HepG2 (cell line): Measurements from ENCODE around the gene ZMPSTE24. TPM values are rescaled to one million over a fixed set of nuclear protein-coding genes. Genes with fewer than 3 reads are reported as not detected.

Experiments used
- AGO2 ChIP-seq: fragments of 200-400 bp; formaldehyde crosslinking; optimal IDR thresholded peaks from 2 replicates; pipeline ENCODE3; 2017; ENCODE audit warnings: mild to moderate bottlenecking, low read depth, low read length, moderate library complexity
- BRCA1 ChIP-seq: sonication (generic); formaldehyde crosslinking; IDR thresholded peaks from 2 replicates; pipeline ENCODE4 v1.4.0; 2020; ENCODE audit warnings: missing genetic modification reagents
- HNF4G ChIP-seq, 2 experiments: sonication (generic) in 1 of 2; formaldehyde crosslinking in 1 of 2; IDR thresholded peaks; 2 replicates each; pipeline versions ENCODE4 v1.4.0 to v1.6.1; 2011 to 2020; ENCODE audit warnings: borderline replicate concordance in 2 of 2, low read depth in 2 of 2, mild to moderate bottlenecking in 2 of 2, low read length in 1 of 2, missing genetic modification reagents in 1 of 2, moderate library complexity in 1 of 2
- MAZ ChIP-seq, 2 experiments: sonication (generic) in 1 of 2; formaldehyde crosslinking in 1 of 2; IDR thresholded peaks; 2 replicates each; pipeline versions ENCODE4 v1.5.0 to v1.6.1; 2012 to 2020; ENCODE audit warnings: low read depth in 2 of 2, mild to moderate bottlenecking in 2 of 2, borderline replicate concordance in 1 of 2, improper control_type of control experiment in 1 of 2, low read length in 1 of 2, missing genetic modification reagents in 1 of 2, moderate library complexity in 1 of 2
- NFE2L1 ChIP-seq: sonication (generic); formaldehyde crosslinking; IDR thresholded peaks from 2 replicates; pipeline ENCODE4 v1.4.0; 2020; ENCODE audit warnings: missing genetic modification reagents, mild to moderate bottlenecking, borderline replicate concordance
- SIX1 ChIP-seq: sonication (generic); formaldehyde crosslinking; IDR thresholded peaks from 2 replicates; pipeline ENCODE4 v1.4.0; 2020; ENCODE audit warnings: missing genetic modification reagents, borderline replicate concordance
- ZBTB1 ChIP-seq: sonication (generic); formaldehyde crosslinking; IDR thresholded peaks from 2 replicates; pipeline ENCODE4 v1.4.0; 2020; ENCODE audit warnings: missing genetic modification reagents, borderline replicate concordance
- ZBTB38 ChIP-seq: sonication (generic); formaldehyde crosslinking; IDR thresholded peaks from 2 replicates; pipeline ENCODE4 v1.5.1; 2020; ENCODE audit warnings: mild to moderate bottlenecking, missing genetic modification reagents
- ZFYVE20 ChIP-seq: sonication (generic); formaldehyde crosslinking; IDR thresholded peaks from 2 replicates; pipeline ENCODE4 v1.8.0; 2023; ENCODE audit warnings: low read depth, mild to moderate bottlenecking, moderate library complexity, missing genetic modification reagents, borderline replicate concordance
- ZNF629 ChIP-seq: sonication (generic); formaldehyde crosslinking; conservative IDR thresholded peaks from 2 replicates; pipeline ENCODE4 v1.5.0; 2020; ENCODE audit warnings: missing genetic modification reagents
- ZNF674 ChIP-seq: sonication (generic); formaldehyde crosslinking; IDR thresholded peaks from 2 replicates; pipeline ENCODE4 v1.5.0; 2020; ENCODE audit warnings: low read depth, mild to moderate bottlenecking, missing genetic modification reagents
- ZNF841 ChIP-seq: sonication (generic); formaldehyde crosslinking; IDR thresholded peaks from 2 replicates; pipeline ENCODE4 v1.8.1; 2023; ENCODE audit warnings: missing genetic modification reagents, borderline replicate concordance
- polyA plus RNA-seq, 8 experiments: library from polyadenylated mRNA; depleted of rRNA in 3 of 8; stranded (reverse) in 7 of 8; unstranded in 1 of 8; fragments of >200 nt; fragmentation: Illumina TruSeq in 4 of 8; extraction: Trizol in 4 of 8; gene quantifications; 2 replicates each; pipeline versions ENCODE4 v1.2.1 to v1.2.3, GENCODE V29; 2011 to 2016; ENCODE audit warnings: low read depth in 4 of 8, missing spikeins in 1 of 8, mixed read lengths in 1 of 8; ENCODE audit not compliant: insufficient read depth in 1 of 8
- total RNA-seq, 5 experiments: library from RNA; depleted of rRNA; stranded (reverse); fragments of >200 nt; fragmentation: Illumina TruSeq; extraction: Trizol; gene quantifications; 2 replicates each; pipeline ENCODE4 v1.2.3, GENCODE V29; 2016; ENCODE audit warnings: low read depth in 1 of 5
- TF ChIP-seq, protein P1 (sequence below): IDR thresholded peaks from 2 replicates; pipeline ENCODE4 v1.6.1; 2016; ENCODE audit warnings: mild to moderate bottlenecking
- TF ChIP-seq, protein P2 (sequence below): sonication (generic); formaldehyde crosslinking; conservative IDR thresholded peaks from 2 replicates; pipeline ENCODE4 v1.4.0; 2020; ENCODE audit warnings: missing genetic modification reagents

Gene ZMPSTE24
- total and polyA plus RNA-seq, 2 of the 13 experiments (the other 11 are each of a cell fraction or from before 2014, with no cell fraction given), result 13.6 to 60.2 TPM

DNA sequence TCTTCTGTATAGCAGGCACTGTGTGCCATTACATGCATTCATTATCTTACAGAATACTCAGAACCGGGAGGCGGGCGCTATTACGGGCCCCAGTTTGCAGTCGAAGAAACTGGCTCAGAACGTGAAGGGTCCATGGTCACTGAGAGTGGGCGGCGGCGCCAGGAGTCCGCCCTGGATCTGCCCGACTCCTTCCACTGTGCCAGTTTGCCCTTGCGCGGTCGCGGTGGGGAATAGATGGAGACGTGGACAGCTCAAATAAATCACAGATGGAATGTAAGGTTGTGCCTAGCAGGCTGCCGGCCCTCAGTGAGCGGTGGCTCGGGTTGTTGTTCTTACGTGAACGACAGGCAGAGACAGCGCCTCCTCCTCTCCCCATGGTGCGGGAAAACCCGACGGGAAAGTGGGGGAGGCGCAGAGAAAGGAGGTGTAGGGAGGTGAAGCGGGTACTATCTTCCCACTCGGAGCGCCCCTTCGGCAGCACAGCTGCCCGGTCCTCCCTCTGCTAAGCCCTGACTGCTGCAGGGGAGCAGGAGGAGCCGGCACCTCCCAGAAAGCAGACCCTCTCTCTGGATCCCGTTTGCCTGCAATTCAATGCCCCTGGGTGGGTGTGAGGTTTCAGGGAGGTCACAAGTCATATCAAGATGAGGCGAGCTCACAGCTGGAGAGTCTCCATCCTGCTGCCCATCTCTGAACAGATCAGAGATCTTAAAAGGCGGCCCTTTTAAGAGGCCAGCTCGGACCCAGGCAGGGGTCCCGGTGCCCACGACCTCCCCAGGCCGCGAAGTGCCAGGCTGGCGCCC, 58.0 kb downstream of the ZMPSTE24 start (continued):
- TF ChIP-seq, protein P1, sequence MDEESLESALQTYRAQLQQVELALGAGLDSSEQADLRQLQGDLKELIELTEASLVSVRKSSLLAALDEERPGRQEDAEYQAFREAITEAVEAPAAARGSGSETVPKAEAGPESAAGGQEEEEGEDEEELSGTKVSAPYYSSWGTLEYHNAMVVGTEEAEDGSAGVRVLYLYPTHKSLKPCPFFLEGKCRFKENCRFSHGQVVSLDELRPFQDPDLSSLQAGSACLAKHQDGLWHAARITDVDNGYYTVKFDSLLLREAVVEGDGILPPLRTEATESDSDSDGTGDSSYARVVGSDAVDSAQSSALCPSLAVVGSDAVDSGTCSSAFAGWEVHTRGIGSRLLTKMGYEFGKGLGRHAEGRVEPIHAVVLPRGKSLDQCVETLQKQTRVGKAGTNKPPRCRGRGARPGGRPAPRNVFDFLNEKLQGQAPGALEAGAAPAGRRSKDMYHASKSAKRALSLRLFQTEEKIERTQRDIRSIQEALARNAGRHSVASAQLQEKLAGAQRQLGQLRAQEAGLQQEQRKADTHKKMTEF (CRISPR knock-in tag), result no peak
- TF ChIP-seq ZNF629 (CRISPR knock-in tag), result no peak
- TF ChIP-seq MAZ (IDR thresholded peaks at IDR 0.05; ENCODE audit: borderline replicate concordance, low read depth, low read length), result no peak
- 0 out of 2 replicates have a peak, but pooled peaks have one; percentile 6 for TF ChIP-seq MAZ (CRISPR knock-in tag; IDR thresholded peaks at IDR 0.05; ENCODE audit: low read depth)
- no peak for TF ChIP-seq BRCA1 (CRISPR knock-in tag)
- peak; percentile 92 for TF ChIP-seq ZBTB38
- no peak for TF ChIP-seq SIX1 (CRISPR knock-in tag)
- TF ChIP-seq ZFYVE20 (CRISPR knock-in tag), result no peak
- TF ChIP-seq NFE2L1, result no peak
- no peak for TF ChIP-seq ZNF841 (CRISPR knock-in tag)
- no peak for TF ChIP-seq HNF4G (IDR thresholded peaks at IDR 0.05; ENCODE audit: borderline replicate concordance, low read depth, low read length)
- no peak for TF ChIP-seq HNF4G (CRISPR knock-in tag; IDR thresholded peaks at IDR 0.05; ENCODE audit: borderline replicate concordance, low read depth)
- TF ChIP-seq AGO2, result peak; percentile 27
- TF ChIP-seq ZBTB1, result no peak
- no peak for TF ChIP-seq ZNF674
- TF ChIP-seq, protein P2, sequence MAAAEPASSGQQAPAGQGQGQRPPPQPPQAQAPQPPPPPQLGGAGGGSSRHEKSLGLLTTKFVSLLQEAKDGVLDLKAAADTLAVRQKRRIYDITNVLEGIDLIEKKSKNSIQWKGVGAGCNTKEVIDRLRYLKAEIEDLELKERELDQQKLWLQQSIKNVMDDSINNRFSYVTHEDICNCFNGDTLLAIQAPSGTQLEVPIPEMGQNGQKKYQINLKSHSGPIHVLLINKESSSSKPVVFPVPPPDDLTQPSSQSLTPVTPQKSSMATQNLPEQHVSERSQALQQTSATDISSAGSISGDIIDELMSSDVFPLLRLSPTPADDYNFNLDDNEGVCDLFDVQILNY, result no peak
- TF ChIP-seq, all 625 proteins: peak for 20
